GM23338 (cell line): ENCODE measurements around the gene SEPTIN8.
"Not testable (repeated sequence)": the region's sequence is repeated elsewhere in the genome, so short reads cannot be mapped to it uniquely, and the experiment has no call there.

Source experiments
- CREB1 ChIP-seq: fragments of 250-450 bp; sonication (Bioruptor Pico); IDR thresholded peaks from 2 replicates; pipeline ENCODE4 v1.5.0; 2020; ENCODE audit warnings: low read depth, mild to moderate bottlenecking, moderate library complexity
- EZH2 ChIP-seq: fragments of 200-600 bp; sonication (generic); IDR thresholded peaks from one replicate; pipeline ENCODE4 v1.8.0; 2017; ENCODE audit warnings: antibody characterized with exemption, mild to moderate bottlenecking, low read depth; ENCODE audit not compliant: unreplicated experiment
- EZH2phosphoT487 ChIP-seq: fragments of 200-600 bp; sonication (generic); IDR thresholded peaks from one replicate; pipeline ENCODE4 v1.8.1; 2018; ENCODE audit warnings: antibody characterized with exemption; ENCODE audit not compliant: unreplicated experiment
- POLR2AphosphoS5 ChIP-seq: IDR thresholded peaks from 2 replicates; pipeline ENCODE4 v1.6.1; 2016; ENCODE audit warnings: antibody characterized with exemption, low read depth
- STAT1 ChIP-seq: IDR thresholded peaks from one replicate; pipeline ENCODE4 v1.6.1; 2016; ENCODE audit warnings: antibody characterized with exemption; ENCODE audit not compliant: unreplicated experiment
- ZNF331 ChIP-seq: fragments of 250-450 bp; sonication (Bioruptor Pico); IDR thresholded peaks from 2 replicates; pipeline ENCODE4 v1.5.0; 2020; ENCODE audit warnings: low read depth, mild to moderate bottlenecking, moderate library complexity
- TF ChIP-seq, protein P1 (sequence below), 2 experiments: fragments of 200-600 bp in 1 of 2; sonication (generic) in 1 of 2; conservative IDR thresholded peaks; 2 replicates each; pipeline versions ENCODE4 v1.5.1 to v1.6.1; 2016 to 2017; ENCODE audit warnings: antibody characterized with exemption in 2 of 2, low read depth in 2 of 2, mild to moderate bottlenecking in 2 of 2, moderate library complexity in 1 of 2
- TF ChIP-seq, protein P2 (sequence below): IDR thresholded peaks from one replicate; pipeline ENCODE4 v1.6.1; 2018; ENCODE audit warnings: antibody characterized with exemption; ENCODE audit not compliant: unreplicated experiment
- TF ChIP-seq, protein P3 (sequence below): fragments of 250-450 bp; sonication (Bioruptor Pico); IDR thresholded peaks from 2 replicates; pipeline ENCODE4 v1.5.0; 2020; ENCODE audit warnings: mild to moderate bottlenecking, moderate library complexity

DNA sequence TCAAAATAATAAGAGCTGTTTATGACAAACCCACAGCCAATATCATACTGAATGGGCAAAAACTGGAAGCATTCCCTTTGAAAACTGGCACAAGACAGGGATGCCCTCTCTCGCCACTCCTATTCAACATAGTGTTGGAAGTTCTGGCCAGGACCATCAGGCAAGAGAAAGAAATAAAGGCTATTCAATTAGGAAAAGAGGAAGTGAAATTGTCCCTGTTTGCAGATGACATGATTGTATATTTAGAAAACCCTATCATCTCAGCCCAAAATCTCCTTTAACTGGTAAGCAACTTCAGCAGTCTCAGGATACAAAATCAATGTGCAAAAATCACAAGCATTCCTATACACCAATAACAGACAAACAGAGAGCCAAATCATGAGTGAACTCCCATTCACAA, 27.2 kb upstream of the SEPTIN8 start:
- TF ChIP-seq, protein P1, sequence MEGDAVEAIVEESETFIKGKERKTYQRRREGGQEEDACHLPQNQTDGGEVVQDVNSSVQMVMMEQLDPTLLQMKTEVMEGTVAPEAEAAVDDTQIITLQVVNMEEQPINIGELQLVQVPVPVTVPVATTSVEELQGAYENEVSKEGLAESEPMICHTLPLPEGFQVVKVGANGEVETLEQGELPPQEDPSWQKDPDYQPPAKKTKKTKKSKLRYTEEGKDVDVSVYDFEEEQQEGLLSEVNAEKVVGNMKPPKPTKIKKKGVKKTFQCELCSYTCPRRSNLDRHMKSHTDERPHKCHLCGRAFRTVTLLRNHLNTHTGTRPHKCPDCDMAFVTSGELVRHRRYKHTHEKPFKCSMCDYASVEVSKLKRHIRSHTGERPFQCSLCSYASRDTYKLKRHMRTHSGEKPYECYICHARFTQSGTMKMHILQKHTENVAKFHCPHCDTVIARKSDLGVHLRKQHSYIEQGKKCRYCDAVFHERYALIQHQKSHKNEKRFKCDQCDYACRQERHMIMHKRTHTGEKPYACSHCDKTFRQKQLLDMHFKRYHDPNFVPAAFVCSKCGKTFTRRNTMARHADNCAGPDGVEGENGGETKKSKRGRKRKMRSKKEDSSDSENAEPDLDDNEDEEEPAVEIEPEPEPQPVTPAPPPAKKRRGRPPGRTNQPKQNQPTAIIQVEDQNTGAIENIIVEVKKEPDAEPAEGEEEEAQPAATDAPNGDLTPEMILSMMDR (conservative IDR thresholded peaks at IDR 0.05; ENCODE audit: low read depth in 2 of 2), result not testable (repeated sequence)
- TF ChIP-seq EZH2; STAT1; EZH2phosphoT487; CREB1 (CRISPR knock-in tag); ZNF331; POLR2AphosphoS5: not testable (repeated sequence)
- TF ChIP-seq, protein P2, sequence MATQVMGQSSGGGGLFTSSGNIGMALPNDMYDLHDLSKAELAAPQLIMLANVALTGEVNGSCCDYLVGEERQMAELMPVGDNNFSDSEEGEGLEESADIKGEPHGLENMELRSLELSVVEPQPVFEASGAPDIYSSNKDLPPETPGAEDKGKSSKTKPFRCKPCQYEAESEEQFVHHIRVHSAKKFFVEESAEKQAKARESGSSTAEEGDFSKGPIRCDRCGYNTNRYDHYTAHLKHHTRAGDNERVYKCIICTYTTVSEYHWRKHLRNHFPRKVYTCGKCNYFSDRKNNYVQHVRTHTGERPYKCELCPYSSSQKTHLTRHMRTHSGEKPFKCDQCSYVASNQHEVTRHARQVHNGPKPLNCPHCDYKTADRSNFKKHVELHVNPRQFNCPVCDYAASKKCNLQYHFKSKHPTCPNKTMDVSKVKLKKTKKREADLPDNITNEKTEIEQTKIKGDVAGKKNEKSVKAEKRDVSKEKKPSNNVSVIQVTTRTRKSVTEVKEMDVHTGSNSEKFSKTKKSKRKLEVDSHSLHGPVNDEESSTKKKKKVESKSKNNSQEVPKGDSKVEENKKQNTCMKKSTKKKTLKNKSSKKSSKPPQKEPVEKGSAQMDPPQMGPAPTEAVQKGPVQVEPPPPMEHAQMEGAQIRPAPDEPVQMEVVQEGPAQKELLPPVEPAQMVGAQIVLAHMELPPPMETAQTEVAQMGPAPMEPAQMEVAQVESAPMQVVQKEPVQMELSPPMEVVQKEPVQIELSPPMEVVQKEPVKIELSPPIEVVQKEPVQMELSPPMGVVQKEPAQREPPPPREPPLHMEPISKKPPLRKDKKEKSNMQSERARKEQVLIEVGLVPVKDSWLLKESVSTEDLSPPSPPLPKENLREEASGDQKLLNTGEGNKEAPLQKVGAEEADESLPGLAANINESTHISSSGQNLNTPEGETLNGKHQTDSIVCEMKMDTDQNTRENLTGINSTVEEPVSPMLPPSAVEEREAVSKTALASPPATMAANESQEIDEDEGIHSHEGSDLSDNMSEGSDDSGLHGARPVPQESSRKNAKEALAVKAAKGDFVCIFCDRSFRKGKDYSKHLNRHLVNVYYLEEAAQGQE, result not testable (repeated sequence)
- TF ChIP-seq, protein P3, sequence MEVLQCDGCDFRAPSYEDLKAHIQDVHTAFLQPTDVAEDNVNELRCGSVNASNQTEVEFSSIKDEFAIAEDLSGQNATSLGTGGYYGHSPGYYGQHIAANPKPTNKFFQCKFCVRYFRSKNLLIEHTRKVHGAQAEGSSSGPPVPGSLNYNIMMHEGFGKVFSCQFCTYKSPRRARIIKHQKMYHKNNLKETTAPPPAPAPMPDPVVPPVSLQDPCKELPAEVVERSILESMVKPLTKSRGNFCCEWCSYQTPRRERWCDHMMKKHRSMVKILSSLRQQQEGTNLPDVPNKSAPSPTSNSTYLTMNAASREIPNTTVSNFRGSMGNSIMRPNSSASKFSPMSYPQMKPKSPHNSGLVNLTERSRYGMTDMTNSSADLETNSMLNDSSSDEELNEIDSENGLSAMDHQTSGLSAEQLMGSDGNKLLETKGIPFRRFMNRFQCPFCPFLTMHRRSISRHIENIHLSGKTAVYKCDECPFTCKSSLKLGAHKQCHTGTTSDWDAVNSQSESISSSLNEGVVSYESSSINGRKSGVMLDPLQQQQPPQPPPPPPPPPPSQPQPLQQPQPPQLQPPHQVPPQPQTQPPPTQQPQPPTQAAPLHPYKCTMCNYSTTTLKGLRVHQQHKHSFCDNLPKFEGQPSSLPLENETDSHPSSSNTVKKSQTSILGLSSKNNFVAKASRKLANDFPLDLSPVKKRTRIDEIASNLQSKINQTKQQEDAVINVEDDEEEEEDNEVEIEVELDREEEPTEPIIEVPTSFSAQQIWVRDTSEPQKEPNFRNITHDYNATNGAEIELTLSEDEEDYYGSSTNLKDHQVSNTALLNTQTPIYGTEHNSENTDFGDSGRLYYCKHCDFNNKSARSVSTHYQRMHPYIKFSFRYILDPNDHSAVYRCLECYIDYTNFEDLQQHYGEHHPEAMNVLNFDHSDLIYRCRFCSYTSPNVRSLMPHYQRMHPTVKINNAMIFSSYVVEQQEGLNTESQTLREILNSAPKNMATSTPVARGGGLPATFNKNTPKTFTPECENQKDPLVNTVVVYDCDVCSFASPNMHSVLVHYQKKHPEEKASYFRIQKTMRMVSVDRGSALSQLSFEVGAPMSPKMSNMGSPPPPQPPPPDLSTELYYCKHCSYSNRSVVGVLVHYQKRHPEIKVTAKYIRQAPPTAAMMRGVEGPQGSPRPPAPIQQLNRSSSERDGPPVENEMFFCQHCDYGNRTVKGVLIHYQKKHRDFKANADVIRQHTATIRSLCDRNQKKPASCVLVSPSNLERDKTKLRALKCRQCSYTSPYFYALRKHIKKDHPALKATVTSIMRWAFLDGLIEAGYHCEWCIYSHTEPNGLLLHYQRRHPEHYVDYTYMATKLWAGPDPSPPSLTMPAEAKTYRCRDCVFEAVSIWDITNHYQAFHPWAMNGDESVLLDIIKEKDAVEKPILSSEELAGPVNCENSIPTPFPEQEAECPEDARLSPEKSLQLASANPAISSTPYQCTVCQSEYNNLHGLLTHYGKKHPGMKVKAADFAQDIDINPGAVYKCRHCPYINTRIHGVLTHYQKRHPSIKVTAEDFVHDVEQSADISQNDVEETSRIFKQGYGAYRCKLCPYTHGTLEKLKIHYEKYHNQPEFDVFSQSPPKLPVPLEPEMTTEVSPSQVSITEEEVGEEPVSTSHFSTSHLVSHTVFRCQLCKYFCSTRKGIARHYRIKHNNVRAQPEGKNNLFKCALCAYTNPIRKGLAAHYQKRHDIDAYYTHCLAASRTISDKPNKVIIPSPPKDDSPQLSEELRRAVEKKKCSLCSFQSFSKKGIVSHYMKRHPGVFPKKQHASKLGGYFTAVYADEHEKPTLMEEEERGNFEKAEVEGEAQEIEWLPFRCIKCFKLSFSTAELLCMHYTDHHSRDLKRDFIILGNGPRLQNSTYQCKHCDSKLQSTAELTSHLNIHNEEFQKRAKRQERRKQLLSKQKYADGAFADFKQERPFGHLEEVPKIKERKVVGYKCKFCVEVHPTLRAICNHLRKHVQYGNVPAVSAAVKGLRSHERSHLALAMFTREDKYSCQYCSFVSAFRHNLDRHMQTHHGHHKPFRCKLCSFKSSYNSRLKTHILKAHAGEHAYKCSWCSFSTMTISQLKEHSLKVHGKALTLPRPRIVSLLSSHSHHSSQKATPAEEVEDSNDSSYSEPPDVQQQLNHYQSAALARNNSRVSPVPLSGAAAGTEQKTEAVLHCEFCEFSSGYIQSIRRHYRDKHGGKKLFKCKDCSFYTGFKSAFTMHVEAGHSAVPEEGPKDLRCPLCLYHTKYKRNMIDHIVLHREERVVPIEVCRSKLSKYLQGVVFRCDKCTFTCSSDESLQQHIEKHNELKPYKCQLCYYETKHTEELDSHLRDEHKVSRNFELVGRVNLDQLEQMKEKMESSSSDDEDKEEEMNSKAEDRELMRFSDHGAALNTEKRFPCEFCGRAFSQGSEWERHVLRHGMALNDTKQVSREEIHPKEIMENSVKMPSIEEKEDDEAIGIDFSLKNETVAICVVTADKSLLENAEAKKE (CRISPR knock-in tag), result not testable (repeated sequence)
